HepG2 (cell line): ENCODE data around the gene CPEB3.

Source experiments
- JUND ChIP-seq: sonication (generic); formaldehyde crosslinking; IDR thresholded peaks from 2 replicates; pipeline ENCODE4 v1.8.0; 2022; ENCODE audit warnings: mild to moderate bottlenecking, missing genetic modification reagents
- KDM5A ChIP-seq: fragments of 200-600 bp; sonication (generic); IDR thresholded peaks from 2 replicates; pipeline ENCODE4 v1.7.0; 2018; ENCODE audit warnings: antibody characterized with exemption, mild to moderate bottlenecking, low read length, borderline replicate concordance
- MXI1 ChIP-seq: IDR thresholded peaks from 3 replicates; pipeline ENCODE4 v1.6.1; 2012; ENCODE audit warnings: low read depth, low read length, inconsistent platforms, borderline replicate concordance
- TAF1 ChIP-seq: sonication (generic); formaldehyde crosslinking; IDR thresholded peaks from 2 replicates; pipeline ENCODE4 v1.4.0; 2020; ENCODE audit warnings: missing genetic modification reagents

DNA sequence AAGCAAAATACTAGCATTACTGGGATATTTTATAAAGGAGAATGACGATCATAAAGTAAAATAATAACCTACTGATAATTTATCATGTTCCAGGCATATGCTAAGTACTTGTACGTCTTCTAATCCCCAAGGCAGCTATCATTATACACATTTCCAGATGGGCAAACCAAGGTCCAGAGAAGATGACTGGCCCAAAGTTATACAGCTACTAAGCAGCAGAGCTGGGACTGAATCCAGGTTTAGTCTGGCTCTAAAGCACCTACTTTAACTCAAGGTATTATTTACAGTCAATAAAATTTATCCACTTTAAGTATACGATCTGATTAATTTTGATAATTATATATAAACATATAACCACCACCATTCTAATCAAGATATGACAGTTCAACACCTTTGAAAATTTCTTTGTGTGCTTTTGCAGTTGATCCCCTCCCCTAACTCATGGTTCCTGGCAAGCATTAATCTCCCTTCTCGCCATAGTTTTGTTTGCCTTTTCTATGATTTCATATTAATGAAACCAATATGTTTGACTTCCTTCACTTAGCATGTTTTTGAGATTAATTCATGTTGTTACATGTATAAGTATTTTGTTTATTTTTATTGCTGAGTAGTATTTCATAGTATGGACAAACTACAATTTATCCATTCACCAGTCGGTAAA is 126.7 kb downstream of the CPEB3 start:
- TF ChIP-seq TAF1 (CRISPR knock-in tag) (no peak), MXI1 (no peak), KDM5A (no peak), JUND (CRISPR knock-in tag) (no peak)
